Measurements from ENCODE around the gene C15orf39. TPM values are rescaled to one million over a fixed set of nuclear protein-coding genes. Genes with fewer than 3 reads are reported as not detected.

Gene C15orf39
- total RNA-seq: 10 to 100 TPM; 63.5 to 89.2 (median 70.1) TPM
- 20.2 TPM for total RNA-seq (2013)

GRCh38 chr15:75201616-75202250 lies at the start of gene C15orf39:
Gene C15orf39, plus strand, starts transcription at chr15:75201882. Its CDS starts 4,167 bp downstream, at chr15:75206049.
- WGBS (ENCODE audit: insufficient coverage): under 1% methylated on average over 84 of the region's 84 CpGs
- peak; percentile 58 to 80 (median 67) for ATAC-seq
- intact Hi-C loops (cut with micrococcal nuclease): loop anchor here (1.0 to 10.0 kb wide), 6 partner anchors 70 to 567 kb away; partner anchors contain the start of genes CSK and ULK3

GRCh38 chr15:75152382-75153079 lies 49.2 kb upstream of the C15orf39 start:
- TF ChIP-seq CTCF (IDR thresholded peaks at IDR 0.05): no peak
- H3K27ac ChIP-seq (ENCODE audit: low read length): no peak overlapping the region
- peaks cover 38% of the 10 kb centered on the region for H3K4me1 ChIP-seq (ENCODE audit: control insufficient read depth, insufficient read depth, low read length)
- ATAC-seq (no peak), DNase-seq (no peak)
- H3K36me3 ChIP-seq (ENCODE audit: control insufficient read depth, insufficient read depth, low read length): no peaks in the 10 kb centered on the region
- peak overlapping the region in 1 of 2 donors; percentile 61 for H3K27ac Mint-ChIP-seq
- H3K9me3 Mint-ChIP-seq: no peaks in the 10 kb centered on the region
- H3K9me3 ChIP-seq (ENCODE audit: control insufficient read depth, insufficient read depth, low read length): no peaks in the 10 kb centered on the region
- WGBS (ENCODE audit: insufficient coverage): 92% methylated on average over 2 of the region's 2 CpGs
- intact Hi-C loops (cut with micrococcal nuclease): no loop called here
- H3K4me3 ChIP-seq (ENCODE audit: low read length): no peak overlapping the region
- no peaks in the 10 kb centered on the region for H3K36me3 Mint-ChIP-seq
- H3K4me1 Mint-ChIP-seq: peaks cover 23 to 43% of the 10 kb centered on the region in 2 donors
- no peak overlapping the region for H3K4me3 Mint-ChIP-seq
- no peaks in the 10 kb centered on the region for H3K27me3 Mint-ChIP-seq (ENCODE audit: low read depth in 2 of 2)
- H3K27me3 ChIP-seq (ENCODE audit: control insufficient read depth, insufficient read depth, low read length): no peaks in the 10 kb centered on the region

More at GRCh38 chr15:75201616-75202250, at the start of gene C15orf39:
- H3K27me3 Mint-ChIP-seq (ENCODE audit: low read depth in 2 of 2): no peaks in the 10 kb centered on the region
- H3K4me1 Mint-ChIP-seq: peaks cover 46 to 76% of the 10 kb centered on the region in 2 donors
- H3K36me3 Mint-ChIP-seq: no peaks in the 10 kb centered on the region
- no peaks in the 10 kb centered on the region for H3K9me3 Mint-ChIP-seq
- peak within 1 kb of the TSS; percentile 74 for H3K27ac ChIP-seq (ENCODE audit: low read length)
- peaks cover 11% of the 10 kb centered on the region for H3K36me3 ChIP-seq (ENCODE audit: control insufficient read depth, insufficient read depth, low read length)
- H3K27me3 ChIP-seq (ENCODE audit: control insufficient read depth, insufficient read depth, low read length): no peaks in the 10 kb centered on the region
- peak within 1 kb of the TSS; percentile 93 for H3K4me3 Mint-ChIP-seq
- peak within 1 kb of the TSS; percentile 59 for H3K4me3 ChIP-seq (ENCODE audit: low read length)
- TF ChIP-seq CTCF (IDR thresholded peaks at IDR 0.05): peak; percentile 99
- H3K27ac Mint-ChIP-seq: peak within 1 kb of the TSS; percentile 88 to 93
- no peaks in the 10 kb centered on the region for H3K9me3 ChIP-seq (ENCODE audit: control insufficient read depth, insufficient read depth, low read length)
- peaks cover 67% of the 10 kb centered on the region for H3K4me1 ChIP-seq (ENCODE audit: control insufficient read depth, insufficient read depth, low read length)
- DNase-seq: peak; percentile 85 to 88

GRCh38 chr15:75153087-75153486 lies 48.6 kb upstream of the C15orf39 start:
- TF ChIP-seq CTCF (IDR thresholded peaks at IDR 0.05): no peak
- H3K36me3 Mint-ChIP-seq: no peaks in the 10 kb centered on the region
- H3K27me3 Mint-ChIP-seq (ENCODE audit: low read depth in 2 of 2): no peaks in the 10 kb centered on the region
- no peaks in the 10 kb centered on the region for H3K9me3 Mint-ChIP-seq
- peaks cover 38% of the 10 kb centered on the region for H3K4me1 ChIP-seq (ENCODE audit: control insufficient read depth, insufficient read depth, low read length)
- H3K4me3 ChIP-seq (ENCODE audit: low read length): no peak overlapping the region
- intact Hi-C loops (cut with micrococcal nuclease): no loop called here
- H3K4me1 Mint-ChIP-seq: peaks cover 23 to 43% of the 10 kb centered on the region in 2 donors
- no peak overlapping the region for H3K27ac ChIP-seq (ENCODE audit: low read length)
- H3K9me3 ChIP-seq (ENCODE audit: control insufficient read depth, insufficient read depth, low read length): no peaks in the 10 kb centered on the region
- H3K27me3 ChIP-seq (ENCODE audit: control insufficient read depth, insufficient read depth, low read length): no peaks in the 10 kb centered on the region
- DNase-seq: peak in 1 of 2 donors; percentile 29
- peak overlapping the region in 1 of 2 donors; percentile 76 for H3K27ac Mint-ChIP-seq
- no peak overlapping the region for H3K4me3 Mint-ChIP-seq
- no peaks in the 10 kb centered on the region for H3K36me3 ChIP-seq (ENCODE audit: control insufficient read depth, insufficient read depth, low read length)
- ATAC-seq: peak in 2 of 3 donors; percentile 27 to 45
- 62% methylated on average over 3 of the region's 4 CpGs for WGBS (ENCODE audit: insufficient coverage)
